ENCODE results near the gene ZNF445. TPM values are rescaled to one million over a fixed set of nuclear protein-coding genes. Genes with fewer than 3 reads are reported as not detected.
"Not testable (repeated sequence)": the region's sequence is repeated elsewhere in the genome, so short reads cannot be mapped to it uniquely, and the experiment has no call there.

Gene ZNF445
- total RNA-seq, 1 donor from 2014 or later: 5.8 TPM

GRCh38 chr3:44436181-44436580, 41.3 kb downstream of the ZNF445 start:
- no peak for DNase-seq (ENCODE audit: low read depth in 2 of 2)

GRCh38 chr3:44434834-44435510, 42.5 kb downstream of the ZNF445 start:
- DNase-seq (ENCODE audit: low read depth in 2 of 2): no peak

DNA sequence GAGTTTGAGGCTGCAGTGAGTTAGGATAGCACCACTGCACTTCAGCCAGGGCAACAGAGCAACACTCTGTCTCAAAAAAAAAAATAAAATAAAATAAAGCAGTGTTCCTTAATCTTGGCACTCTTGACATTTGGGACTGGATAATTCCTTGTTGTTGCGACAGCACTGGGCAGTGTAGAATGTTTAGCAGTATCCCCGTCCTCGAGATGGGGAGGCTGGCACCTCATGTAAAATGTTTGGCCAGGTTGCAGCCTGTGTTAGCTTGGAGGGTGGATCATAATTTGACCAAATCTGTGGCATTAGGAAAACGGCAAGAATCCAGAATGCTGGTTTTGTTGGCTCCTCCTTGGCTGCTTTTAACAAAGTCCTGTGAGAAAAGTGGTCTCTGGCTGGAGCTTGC, 47.0 kb downstream of the ZNF445 start:
- DNase-seq (ENCODE audit: low read depth in 2 of 2): no peak

DNA sequence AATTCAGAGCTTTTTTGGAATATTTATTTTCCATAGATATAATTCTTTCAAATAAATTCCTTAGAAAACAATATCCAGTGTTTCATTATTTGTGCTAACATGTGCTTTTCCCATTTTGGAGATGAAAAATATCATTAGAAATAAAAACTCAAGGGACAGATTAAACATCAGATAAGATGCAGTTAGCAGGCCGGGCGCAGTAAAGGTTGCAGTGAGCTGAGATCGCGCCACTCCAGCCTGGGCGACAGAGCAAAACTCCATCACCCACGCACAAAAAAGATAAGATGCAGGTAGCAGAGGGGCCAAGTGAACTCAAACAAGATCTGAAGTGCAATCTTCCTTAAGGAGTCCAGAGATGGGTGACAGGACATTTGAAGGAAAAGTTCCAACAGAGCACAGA, 48.0 kb downstream of the ZNF445 start:
- DNase-seq (ENCODE audit: low read depth in 2 of 2): no peak

DNA sequence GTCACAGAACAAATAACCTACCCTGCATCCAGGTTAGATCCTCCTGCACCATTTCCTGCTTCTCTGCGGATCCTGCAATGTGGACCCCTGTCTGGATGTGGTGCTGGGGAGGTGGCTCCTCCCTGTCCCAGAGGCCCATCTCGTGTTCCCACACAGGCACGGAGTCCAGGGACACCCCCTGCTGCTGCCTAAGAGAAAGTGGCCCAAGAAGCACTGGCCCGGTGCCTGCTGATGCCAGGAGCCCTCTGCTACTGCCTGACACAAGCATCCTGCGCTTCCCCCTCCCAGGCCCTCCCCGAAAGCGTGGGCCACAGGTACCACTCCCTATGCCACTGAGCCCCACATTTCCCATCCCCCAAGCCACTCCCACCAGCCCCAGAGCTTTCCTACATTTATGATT, 48.6 kb downstream of the ZNF445 start:
- no peak for DNase-seq (ENCODE audit: low read depth in 2 of 2)

- DNase-seq (ENCODE audit: low read depth in 2 of 2): no peak
These were observed 49.8 kb downstream of the ZNF445 start for GRCh38 chr3:44427683-44428082.

- DNase-seq (ENCODE audit: low read depth in 2 of 2): no peak
These were observed 52.7 kb downstream of the ZNF445 start for GRCh38 chr3:44424758-44425157.

DNA sequence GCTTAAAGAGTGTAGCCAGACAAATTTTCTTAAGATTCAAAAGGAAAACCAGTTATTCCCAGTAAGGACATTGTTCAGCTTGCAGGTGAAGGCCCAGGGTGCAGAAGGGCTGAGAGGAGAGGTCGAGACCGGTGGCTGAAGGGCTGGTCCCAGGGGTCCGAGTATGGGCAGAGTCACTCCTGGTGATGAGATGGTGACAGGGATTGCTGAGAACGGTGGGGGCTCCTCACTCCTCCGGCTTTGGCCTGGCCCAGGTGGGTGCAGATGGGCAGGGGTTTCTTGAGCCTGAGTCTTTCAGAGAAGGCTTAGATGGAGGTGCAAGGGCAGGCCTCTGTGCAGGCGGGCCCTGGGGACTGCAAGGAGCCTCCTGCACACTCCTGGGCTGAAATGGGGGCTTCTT, 56.2 kb downstream of the ZNF445 start:
- DNase-seq (ENCODE audit: low read depth in 2 of 2): no peak

- no peak for DNase-seq (ENCODE audit: low read depth in 2 of 2)
These were observed 56.8 kb downstream of the ZNF445 start for GRCh38 chr3:44420676-44421075.

- DNase-seq (ENCODE audit: low read depth in 2 of 2): no peak
These were observed 57.4 kb downstream of the ZNF445 start for GRCh38 chr3:44419923-44420650.

DNA sequence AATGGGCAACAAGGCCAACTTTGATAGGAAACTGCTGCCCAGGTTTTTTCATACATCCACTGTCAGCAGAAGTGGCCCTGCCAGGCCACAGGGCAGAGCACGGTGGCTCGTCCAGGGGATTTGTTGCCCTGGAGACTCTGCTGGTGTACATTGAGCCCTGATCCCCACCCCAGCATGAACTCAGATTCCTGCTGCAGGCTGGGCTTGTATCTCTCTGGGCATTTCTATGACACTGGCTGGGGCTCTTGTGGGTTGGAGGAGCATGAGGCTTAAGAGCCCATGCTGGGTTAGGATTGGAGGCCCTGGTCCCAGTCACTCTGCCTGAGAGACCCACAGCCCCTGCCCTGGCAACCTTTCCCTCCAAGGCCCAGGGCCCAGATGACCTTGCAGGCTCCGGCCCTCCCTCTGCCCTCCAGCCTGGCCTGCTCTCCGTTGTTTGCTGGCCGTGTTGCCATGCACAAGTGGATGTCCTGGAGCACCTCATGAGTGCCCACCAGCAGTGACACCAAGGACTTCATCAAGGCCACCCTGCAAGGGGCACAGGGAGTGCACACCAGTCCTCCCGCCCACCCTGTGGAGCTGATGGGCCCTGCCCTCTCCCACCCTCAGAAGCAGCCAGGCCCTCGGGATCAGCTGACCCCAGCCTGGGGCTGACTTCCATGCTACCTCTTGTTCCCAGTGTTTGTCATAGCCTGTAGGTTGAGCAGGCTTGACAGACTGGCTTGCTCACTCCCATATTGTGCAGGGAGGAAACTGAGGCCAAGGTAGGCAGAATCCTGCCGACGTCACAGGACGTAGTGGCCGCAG, 58.2 kb downstream of the ZNF445 start:
- no peak for DNase-seq (ENCODE audit: low read depth in 2 of 2)

- no peak for DNase-seq (ENCODE audit: low read depth in 2 of 2)
These were observed 58.9 kb downstream of the ZNF445 start for GRCh38 chr3:44418549-44418948.

DNA sequence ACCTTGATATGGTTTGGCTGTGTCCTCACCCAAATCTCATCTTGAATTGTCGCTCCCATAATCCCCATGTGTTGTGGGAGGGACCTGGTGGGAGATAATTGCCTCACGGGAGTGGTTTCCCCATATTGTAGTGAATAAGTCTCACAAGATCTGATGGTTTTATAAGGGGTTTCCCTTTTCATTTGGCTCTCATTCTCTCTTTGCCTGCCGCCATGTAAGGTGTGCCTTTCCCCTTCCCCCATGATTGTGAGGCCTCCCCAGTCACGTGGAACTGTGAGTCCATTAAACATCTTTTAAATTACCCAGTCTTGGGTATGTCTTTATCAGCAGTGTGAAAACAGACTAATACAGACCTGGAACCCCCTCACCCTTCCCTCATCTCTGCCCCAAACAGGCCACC, 59.4 kb downstream of the ZNF445 start:
- DNase-seq (ENCODE audit: low read depth in 2 of 2): not testable (repeated sequence)

DNA sequence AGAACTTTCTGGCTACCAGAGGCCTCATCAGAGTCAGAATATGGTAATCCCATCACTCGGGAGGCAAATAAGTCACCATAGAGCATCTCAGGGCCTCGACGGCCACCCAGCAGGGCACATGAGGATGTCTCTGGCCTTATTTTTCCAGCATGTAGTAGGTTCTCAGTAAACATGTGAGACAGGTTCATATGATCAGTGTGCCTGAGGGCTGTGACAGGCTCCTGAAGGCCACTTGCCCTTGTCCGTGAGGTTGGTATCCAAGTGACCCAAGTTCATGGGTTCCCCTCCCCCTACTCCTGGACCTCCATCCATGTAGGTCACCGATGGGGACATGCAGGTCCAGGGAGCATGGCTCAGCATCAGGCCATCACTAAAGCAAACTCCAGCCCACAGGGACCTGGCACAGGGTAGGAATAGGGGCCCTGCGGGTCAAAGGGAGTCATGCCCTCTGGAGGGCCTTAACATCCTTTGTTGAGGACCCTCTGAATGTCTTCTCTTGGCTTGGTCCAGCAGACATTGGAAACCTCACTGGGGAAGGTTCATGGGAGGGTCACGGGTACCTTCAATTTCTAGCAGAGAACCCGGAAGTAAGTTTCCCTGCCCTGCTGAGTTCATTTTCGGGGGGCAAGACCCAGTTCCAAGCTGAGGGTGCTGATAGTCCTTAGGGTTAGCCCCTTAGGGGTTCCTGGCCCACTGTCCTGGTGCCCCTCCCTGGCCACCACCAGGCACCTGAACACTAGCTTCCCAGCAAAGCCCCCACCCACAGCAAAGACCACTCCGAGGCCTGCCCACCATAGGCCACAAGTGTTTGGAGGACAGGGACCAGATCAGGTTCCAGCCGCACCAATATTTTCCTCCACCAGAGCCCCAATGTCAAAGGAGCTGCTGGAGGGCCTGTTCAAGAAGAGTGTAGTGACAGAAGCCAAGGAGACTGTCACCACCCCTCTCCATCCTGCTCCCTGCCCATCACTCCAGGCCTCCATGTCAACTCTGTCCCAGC, 61.1 kb downstream of the ZNF445 start:
- no peak for DNase-seq (ENCODE audit: low read depth in 2 of 2)

DNA sequence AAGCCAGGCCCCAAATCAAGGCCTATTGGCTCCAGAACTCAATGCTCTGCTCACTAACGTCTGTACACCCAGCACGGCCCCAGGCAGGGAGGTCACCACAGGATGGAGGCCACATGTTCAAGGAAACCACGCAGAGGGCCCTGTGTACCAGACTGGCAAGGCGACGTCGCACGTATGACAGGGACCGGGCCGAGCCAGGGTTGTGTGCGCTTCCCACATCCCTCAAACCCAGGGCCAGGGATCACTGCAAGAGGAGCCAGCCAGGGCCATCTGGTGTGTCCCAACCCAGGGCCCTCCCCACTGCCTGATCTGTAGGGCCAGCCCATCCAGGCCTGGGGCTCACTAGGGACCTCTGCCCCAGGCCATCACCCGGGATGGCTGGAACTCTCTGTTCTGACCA, 62.0 kb downstream of the ZNF445 start:
- no peak for DNase-seq (ENCODE audit: low read depth in 2 of 2)

DNA sequence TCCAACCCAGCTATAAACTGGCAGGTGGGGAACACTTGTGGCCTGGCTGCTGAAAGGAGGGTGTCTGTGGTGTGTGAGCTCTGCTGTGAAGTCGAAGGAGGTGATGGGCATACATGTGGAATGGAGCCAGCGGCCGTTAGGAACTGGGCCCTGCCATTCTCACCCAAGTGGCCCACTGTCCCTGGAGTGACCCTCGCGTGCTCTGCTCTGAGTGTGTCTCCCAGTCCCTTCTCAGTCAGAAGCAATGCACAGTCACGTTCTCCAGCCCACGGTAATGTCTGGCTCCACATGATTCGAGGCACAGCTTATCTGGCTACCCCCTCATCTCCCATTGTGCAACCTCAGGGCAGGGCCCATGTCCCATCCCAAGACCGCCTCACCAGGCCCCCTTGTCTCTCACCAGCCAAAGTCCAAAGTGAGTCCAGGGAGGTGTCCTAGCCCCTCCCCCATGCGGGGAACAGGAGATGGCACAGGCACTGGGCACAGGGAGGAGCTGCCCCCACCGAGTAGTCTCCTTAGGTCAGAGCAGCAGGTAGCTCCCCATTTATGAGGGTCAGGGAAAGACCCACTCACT, 62.9 kb downstream of the ZNF445 start:
- no peak for DNase-seq (ENCODE audit: low read depth in 2 of 2)

DNA sequence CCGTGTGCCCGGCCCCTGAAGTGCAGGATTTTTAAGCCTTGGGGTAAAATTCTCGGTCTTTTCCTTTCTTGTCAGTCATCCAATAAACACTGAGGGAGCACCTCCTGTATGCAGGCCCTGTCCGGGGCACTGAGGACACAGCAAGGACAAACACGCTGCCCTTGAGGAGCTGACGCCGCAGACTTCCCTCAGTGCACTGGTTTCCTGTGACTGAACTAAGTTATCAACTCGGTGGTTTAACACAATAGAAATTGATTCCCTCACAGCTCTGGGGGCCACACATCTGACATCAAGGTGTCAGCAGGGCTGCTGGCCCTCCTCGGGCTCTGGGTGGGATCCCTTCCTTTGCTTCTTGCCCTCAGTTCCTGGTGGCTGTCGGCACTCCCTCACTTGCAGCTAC, 65.1 kb downstream of the ZNF445 start:
- DNase-seq (ENCODE audit: low read depth in 2 of 2): peak in 1 of 2 donors; percentile 21

GRCh38 chr3:44411031-44411645, 66.3 kb downstream of the ZNF445 start:
- no peak for DNase-seq (ENCODE audit: low read depth in 2 of 2)

- no peak for DNase-seq (ENCODE audit: low read depth in 2 of 2)
These were observed 67.6 kb downstream of the ZNF445 start for GRCh38 chr3:44409640-44410410.

DNA sequence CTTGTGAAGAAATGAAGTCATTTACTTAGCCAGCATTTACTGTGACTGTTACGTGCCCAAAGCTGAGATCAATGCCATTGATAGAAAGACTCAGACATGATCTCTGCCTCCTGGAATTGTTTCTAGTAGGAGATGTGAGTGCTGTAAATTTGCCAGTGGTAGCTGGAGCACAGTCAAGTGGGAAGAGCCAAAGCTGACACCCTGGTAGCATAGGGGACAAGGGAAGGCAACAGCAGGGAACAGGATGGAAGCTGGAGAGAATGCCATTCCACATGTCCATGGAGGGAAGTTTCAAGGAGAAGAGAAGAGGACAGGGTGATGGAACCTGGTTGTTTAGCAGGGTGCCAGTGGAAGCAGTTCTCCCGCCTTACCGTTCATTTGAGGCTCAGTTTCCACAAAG, 74.9 kb downstream of the ZNF445 start:
- no peak for DNase-seq (ENCODE audit: low read depth in 2 of 2)
